ENCODE data around the gene LAMA4. TPM values are rescaled to one million over a fixed set of nuclear protein-coding genes. Genes with fewer than 3 reads are reported as not detected.

Gene LAMA4
- polyA plus RNA-seq, 1 donor from 2014 or later = 0.69 TPM

DNA sequence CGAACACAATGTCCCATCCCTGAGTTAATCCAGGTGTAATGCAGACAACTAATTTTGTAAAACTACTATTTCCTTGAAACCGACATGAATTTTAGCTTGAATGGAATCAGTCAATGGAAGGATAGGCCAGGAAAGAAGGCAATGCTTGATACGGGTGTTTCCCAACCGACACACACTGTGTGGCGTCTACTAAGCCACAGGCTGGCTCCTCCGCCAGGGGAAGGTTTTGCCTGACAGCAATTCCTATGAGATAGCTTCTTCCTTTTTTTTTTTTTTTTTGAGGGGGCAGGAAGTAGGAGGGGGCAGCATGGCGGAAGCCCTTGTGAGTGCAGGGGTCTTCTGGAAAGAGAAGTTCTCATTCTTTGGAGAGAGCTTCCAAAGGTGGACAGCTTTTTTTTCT is 12.0 kb upstream of the LAMA4 start:
- Histone ChIP-seq H4K20me1 (ENCODE audit: insufficient read depth) (no peaks in the 10 kb centered on the region), H3K9me3 (ENCODE audit: low read length) (peaks cover 2% of the 10 kb centered on the region), H2AFZ (ENCODE audit: low read depth, low read length) (no peak overlapping the region), H3K4me3 (ENCODE audit: low read length) (no peak overlapping the region), H3K27me3 (ENCODE audit: insufficient read depth, low read depth, low read length) (no peaks in the 10 kb centered on the region), H3K36me3 (ENCODE audit: insufficient read depth, low read length) (no peaks in the 10 kb centered on the region), H3F3A (ENCODE audit: insufficient read depth, low read length, poor library complexity, severe bottlenecking) (no peaks in the 10 kb centered on the region), H3K9ac (ENCODE audit: low read length) (no peak overlapping the region), H3K4me2 (ENCODE audit: low read length) (no peak overlapping the region), H3K27ac (ENCODE audit: low read length) (no peak overlapping the region), H3K9me2 (ENCODE audit: insufficient read depth, low read length) (no peaks in the 10 kb centered on the region), H3K79me2 (replicated peaks; ENCODE audit: insufficient read depth, low read length) (no peaks in the 10 kb centered on the region)
- no peak for TF ChIP-seq TAF1 (IDR thresholded peaks at IDR 0.05; ENCODE audit: low read depth)
- TF ChIP-seq, protein P1, sequence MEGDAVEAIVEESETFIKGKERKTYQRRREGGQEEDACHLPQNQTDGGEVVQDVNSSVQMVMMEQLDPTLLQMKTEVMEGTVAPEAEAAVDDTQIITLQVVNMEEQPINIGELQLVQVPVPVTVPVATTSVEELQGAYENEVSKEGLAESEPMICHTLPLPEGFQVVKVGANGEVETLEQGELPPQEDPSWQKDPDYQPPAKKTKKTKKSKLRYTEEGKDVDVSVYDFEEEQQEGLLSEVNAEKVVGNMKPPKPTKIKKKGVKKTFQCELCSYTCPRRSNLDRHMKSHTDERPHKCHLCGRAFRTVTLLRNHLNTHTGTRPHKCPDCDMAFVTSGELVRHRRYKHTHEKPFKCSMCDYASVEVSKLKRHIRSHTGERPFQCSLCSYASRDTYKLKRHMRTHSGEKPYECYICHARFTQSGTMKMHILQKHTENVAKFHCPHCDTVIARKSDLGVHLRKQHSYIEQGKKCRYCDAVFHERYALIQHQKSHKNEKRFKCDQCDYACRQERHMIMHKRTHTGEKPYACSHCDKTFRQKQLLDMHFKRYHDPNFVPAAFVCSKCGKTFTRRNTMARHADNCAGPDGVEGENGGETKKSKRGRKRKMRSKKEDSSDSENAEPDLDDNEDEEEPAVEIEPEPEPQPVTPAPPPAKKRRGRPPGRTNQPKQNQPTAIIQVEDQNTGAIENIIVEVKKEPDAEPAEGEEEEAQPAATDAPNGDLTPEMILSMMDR (IDR thresholded peaks at IDR 0.05; ENCODE audit: poor library complexity, severe bottlenecking) = no peak
- no peak for TF ChIP-seq SMC3 (conservative IDR thresholded peaks at IDR 0.05; ENCODE audit: poor library complexity)
- TF ChIP-seq, protein P2, sequence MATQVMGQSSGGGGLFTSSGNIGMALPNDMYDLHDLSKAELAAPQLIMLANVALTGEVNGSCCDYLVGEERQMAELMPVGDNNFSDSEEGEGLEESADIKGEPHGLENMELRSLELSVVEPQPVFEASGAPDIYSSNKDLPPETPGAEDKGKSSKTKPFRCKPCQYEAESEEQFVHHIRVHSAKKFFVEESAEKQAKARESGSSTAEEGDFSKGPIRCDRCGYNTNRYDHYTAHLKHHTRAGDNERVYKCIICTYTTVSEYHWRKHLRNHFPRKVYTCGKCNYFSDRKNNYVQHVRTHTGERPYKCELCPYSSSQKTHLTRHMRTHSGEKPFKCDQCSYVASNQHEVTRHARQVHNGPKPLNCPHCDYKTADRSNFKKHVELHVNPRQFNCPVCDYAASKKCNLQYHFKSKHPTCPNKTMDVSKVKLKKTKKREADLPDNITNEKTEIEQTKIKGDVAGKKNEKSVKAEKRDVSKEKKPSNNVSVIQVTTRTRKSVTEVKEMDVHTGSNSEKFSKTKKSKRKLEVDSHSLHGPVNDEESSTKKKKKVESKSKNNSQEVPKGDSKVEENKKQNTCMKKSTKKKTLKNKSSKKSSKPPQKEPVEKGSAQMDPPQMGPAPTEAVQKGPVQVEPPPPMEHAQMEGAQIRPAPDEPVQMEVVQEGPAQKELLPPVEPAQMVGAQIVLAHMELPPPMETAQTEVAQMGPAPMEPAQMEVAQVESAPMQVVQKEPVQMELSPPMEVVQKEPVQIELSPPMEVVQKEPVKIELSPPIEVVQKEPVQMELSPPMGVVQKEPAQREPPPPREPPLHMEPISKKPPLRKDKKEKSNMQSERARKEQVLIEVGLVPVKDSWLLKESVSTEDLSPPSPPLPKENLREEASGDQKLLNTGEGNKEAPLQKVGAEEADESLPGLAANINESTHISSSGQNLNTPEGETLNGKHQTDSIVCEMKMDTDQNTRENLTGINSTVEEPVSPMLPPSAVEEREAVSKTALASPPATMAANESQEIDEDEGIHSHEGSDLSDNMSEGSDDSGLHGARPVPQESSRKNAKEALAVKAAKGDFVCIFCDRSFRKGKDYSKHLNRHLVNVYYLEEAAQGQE (IDR thresholded peaks at IDR 0.05; ENCODE audit: borderline replicate concordance) = no peak
- TF ChIP-seq POLR2AphosphoS5 (IDR thresholded peaks at IDR 0.05) = no peak
- TF ChIP-seq MXI1 (conservative IDR thresholded peaks at IDR 0.05; ENCODE audit: poor library complexity, severe bottlenecking) = no peak
- TF ChIP-seq RAD21 (conservative IDR thresholded peaks at IDR 0.05) = no peak
- no peak for TF ChIP-seq EZH2 (IDR thresholded peaks at IDR 0.05; ENCODE audit: borderline replicate concordance, insufficient read depth, low read length, poor library complexity, severe bottlenecking)

DNA sequence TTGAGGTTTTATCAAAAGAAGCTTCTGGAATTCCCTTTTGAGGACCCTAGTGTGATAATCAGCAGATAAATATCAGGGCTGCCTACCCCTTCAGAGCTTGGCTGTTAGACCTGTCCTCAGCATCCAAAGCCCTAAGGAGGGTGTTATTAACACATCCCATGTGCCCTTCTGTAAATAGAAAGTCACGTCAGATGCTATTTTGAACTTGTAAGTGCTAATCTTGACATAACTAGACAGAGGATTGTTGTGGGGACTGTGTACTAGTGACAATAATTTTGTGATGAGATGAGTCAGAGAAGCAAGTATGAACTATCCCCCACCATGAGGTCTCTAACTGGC is 4.9 kb upstream of the LAMA4 start:
- Histone ChIP-seq H3K27me3 (ENCODE audit: insufficient read depth, low read depth, low read length) (peaks cover 11% of the 10 kb centered on the region), H3K27ac (ENCODE audit: low read length) (no peak overlapping the region), H3K4me2 (ENCODE audit: low read length) (no peak overlapping the region), H3K9ac (ENCODE audit: low read length) (no peak overlapping the region), H3K4me3 (ENCODE audit: low read length) (no peak overlapping the region), H3K36me3 (ENCODE audit: insufficient read depth, low read length) (no peaks in the 10 kb centered on the region), H3F3A (ENCODE audit: insufficient read depth, low read length, poor library complexity, severe bottlenecking) (no peaks in the 10 kb centered on the region), H3K79me2 (replicated peaks; ENCODE audit: insufficient read depth, low read length) (no peaks in the 10 kb centered on the region), H3K9me3 (ENCODE audit: low read length) (peaks cover under 1% of the 10 kb centered on the region), H2AFZ (ENCODE audit: low read depth, low read length) (no peak overlapping the region), H4K20me1 (ENCODE audit: insufficient read depth) (no peaks in the 10 kb centered on the region), H3K9me2 (ENCODE audit: insufficient read depth, low read length) (no peaks in the 10 kb centered on the region)
- TF ChIP-seq, protein P2 (IDR thresholded peaks at IDR 0.05; ENCODE audit: borderline replicate concordance) = no peak
- TF ChIP-seq, protein P1 (IDR thresholded peaks at IDR 0.05; ENCODE audit: poor library complexity, severe bottlenecking) = no peak
- TF ChIP-seq EP300 (conservative IDR thresholded peaks at IDR 0.05; ENCODE audit: poor library complexity, severe bottlenecking) (no peak), POLR2AphosphoS5 (IDR thresholded peaks at IDR 0.05) (no peak), RAD21 (conservative IDR thresholded peaks at IDR 0.05) (no peak), EZH2 (IDR thresholded peaks at IDR 0.05; ENCODE audit: borderline replicate concordance, insufficient read depth, low read length, poor library complexity, severe bottlenecking) (no peak)
